Fibroblast of skin of left quadriceps (primary cell): Measurements from ENCODE around the gene RPL36AL.
A peak's percentile ranks its signal among the peaks of the same experiment; 100 is the strongest.
"Not testable (repeated sequence)": the region's sequence is repeated elsewhere in the genome, so short reads cannot be mapped to it uniquely, and the experiment has no call there.

ENCODE experiments used
- DNase-seq, 2 experiments: peaks; one replicate each; pipeline ENCODE4 v3.0.0-alpha.2; 2013; ENCODE audit warnings: low read depth in 2 of 2

Gene RPL36AL

DNA sequence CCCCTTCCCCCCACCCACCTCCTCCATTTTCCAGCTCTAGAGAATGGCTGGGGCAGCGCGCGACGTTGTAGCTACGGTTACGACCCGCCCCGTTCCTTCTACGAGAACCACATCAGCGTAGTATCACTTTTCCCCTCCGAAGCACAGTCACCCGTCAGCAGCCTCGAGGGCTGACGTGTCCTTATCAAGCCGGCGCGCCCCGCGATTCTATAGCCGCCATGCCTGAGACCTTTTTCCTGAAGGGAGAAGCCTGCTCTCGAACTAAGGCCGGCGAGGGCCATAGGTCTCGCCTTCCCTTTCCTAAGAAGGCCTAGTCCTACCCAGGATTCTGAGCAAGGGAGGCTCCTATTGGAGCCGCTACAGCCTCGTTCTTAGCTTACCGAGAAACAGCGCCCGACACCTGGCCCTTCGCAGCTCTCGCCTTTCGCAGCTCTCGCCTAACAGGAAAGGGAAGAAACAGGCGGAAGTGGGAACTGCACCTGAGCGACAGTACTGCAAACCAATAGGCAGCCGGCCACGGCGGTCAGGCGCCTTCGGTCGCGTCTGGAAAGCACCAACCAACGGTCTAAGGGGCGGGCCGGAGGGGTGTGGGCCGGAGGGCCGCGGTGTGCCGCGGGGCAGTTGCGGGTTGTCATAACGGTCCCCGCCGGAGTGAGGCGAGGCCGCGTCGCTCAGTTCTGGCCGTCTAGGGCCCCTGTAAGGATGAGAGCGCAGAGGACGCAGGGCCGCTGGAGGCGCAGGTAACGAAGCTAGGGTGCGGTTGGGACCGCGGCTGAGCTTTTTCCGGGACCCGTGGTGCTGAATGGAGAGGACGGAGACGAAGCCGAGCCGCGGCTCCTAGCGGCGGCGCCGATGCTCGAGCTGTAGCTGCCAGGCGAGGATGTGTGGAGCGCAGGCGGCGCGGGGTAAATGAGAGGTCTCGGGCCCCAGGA, at the start of gene RPL36AL, which contains the start of gene MGAT2:
Gene RPL36AL (minus strand): TSS at position 445 of the 932 bp plus-strand sequence. CDS start 1,522 bp downstream, outside the sequence.
Gene MGAT2 (plus strand): TSS at position 618 of the 932 bp plus-strand sequence. CDS start 470 bp downstream, outside the sequence.
- peak; percentile 96 to 97 for DNase-seq

DNA sequence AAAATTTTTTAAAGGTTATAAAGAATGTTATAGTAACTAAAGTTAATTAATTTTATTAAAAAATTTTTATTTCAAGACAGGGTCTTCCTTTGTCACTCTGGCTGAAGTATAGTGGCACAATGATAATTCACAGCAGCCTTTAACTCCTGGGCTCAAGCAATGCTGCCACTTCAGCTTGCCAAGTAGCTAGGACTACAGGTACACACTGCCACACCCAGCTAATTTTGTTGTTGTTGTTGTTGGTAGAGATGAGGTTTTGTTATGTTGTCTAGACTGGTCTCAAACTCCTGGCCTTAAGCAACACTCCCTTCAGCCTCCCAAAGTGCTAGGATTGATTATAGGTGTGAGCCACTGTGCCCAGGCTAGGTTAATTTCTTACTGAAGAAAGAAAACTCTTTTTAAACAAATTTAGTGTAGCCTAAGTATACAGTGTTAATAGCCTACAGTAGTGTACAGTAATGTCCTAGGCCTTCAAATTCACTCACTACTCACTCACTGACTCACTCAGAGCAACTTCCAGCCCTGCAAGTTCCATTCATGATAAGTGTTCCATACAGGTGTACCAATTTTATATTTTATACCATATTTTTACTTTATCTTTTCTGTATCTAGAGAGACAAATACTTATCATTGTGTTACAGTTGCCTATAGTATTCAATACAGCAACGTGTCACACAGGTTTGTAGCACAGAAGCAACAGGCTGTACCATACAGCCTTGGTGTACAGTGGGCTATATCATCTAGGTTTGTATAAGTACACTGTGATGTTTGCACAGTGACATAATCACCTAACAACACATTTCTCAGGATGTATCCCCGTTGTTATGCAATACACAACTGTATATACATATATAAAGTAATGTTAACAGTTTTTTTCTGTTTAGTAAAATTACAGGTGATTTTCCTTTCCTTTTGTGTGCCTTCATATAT, 39.4 kb upstream of the RPL36AL start:
- DNase-seq = no peak

DNA sequence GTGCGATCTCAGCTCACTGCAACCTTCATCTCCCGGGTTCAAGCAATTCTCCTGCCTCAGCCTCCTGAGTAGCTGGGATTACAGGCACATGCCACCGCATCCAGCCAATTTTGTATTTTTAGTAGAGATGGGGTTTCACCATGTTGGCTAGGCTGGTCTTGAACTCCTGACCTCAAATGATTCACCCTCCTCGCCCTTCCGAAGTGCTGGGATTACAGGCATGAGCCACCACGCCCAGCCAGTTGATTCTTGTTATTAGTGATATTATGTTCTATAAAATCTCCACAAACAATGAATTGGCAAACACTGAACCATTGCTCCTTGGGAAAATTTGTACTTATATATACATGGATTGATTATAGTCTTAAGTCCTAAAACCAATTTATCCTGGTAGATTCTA, 37.1 kb upstream of the RPL36AL start:
- not testable (repeated sequence) for DNase-seq

DNA sequence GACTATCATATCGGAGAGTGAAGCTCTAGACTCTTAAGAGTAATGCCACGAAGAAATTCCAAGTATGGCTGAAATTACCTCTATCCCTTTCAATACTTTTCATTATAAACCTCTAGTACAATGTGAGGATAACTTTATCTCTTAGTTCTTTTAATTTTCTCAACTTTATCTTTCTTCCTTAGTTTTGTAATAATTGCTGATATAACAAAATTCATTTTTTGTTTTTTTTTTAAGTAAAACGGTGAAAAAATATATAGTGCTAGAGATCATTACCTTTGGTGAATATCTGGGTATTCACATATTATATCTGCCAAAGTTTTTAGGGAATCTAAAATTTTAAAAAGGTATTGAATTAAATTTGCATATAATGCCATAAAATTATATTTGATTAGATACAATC, 34.1 kb upstream of the RPL36AL start:
- no peak for DNase-seq

DNA sequence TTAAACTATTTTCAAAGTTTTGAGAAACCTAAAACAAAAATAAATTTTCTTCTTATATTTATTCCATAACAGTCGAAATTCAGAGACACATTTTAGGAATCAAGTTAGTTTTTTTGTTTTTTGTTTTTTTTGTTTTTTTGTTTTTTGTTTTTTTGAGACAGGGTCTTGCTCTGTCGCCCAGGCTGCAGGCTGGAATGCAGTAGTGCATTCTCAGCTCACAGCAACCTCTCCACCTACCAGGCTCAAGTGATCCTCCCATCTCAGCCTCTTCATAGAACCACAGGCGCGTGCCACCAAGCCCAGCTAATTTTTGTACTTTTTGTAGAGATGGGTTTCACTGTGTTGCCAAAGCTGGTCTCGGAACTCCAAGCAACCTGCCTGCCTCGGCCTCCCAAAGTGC, 33.1 kb upstream of the RPL36AL start:
- no peak for DNase-seq

DNA sequence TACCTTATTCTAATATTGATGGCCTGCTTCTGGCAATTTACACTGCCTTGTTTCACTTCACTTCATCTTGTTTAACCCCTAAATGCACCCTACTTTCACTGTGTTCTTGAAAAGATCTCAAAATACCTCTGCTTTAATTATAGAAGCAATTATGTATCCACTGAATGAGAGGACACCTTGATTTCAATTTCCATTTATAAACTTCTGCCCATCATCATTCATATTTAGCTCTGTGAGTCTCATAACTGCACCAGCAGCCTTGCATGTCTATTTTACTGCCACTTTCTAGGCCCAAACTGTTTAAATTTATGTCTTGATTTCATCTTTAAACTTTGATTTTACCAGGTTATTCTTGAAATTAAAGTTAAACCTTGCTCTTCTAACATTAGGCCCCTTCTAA, 21.7 kb upstream of the RPL36AL start:
- no peak for DNase-seq

DNA sequence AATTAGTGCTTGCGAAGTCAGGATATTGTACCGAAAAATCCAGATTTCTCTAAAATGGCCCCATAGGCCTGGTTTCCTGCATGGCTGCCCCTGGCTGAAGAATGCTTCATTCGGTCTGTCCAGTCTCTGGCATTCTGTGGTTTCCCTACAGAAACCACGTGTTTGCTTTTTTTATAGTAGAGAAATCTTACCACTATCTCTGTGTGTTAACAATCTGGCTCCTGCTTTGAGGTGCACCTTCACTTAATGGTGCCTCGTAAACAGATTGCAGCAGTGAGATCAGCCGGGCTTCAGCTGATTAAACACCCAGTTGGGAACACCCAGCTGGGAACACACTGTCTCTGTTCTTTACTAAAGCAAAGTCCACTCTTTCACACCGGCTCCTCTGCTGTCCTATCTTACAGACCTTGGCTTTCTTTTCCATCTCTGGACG, 21.3 kb upstream of the RPL36AL start:
- DNase-seq = no peak

DNA sequence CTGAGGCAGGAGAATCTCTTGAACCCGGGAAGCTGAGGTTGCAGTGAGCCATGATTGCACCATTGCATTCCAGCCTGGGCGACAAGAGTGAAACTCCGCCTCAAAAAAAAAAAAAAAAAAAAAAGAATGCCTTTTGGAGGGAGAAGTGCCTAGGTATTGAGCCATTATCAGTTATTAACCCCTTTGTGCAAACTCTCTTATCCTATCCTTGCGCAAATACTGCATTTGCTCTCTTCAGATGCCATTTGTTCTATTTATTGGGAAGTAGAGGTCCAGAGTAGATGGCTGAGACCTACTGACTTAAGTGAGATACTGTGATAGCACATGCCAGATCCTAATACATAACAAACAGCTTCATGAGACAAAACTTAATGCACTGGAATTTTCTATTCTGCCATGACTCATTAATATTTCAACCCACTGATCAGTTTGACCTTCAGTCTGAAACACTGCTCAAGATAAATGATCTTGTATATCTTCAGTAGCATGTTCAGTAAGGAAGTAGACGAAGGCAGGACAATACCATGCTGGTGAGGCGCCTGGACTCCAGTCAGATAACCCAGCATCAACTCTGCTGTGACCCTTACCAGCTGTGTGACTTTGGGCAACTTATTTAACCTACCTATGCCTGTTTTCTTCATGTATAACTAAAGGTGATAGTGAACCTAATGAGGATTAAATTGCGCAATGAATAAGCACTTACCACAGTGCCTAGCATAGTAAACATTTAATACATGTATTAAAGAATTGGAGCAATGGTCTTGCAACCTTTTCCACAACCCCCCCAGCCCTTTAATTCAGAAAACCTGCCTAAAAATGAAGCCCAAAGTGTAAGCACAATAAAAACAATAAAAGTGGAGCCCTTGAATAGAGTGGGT, 20.4 kb upstream of the RPL36AL start:
- no peak for DNase-seq

DNA sequence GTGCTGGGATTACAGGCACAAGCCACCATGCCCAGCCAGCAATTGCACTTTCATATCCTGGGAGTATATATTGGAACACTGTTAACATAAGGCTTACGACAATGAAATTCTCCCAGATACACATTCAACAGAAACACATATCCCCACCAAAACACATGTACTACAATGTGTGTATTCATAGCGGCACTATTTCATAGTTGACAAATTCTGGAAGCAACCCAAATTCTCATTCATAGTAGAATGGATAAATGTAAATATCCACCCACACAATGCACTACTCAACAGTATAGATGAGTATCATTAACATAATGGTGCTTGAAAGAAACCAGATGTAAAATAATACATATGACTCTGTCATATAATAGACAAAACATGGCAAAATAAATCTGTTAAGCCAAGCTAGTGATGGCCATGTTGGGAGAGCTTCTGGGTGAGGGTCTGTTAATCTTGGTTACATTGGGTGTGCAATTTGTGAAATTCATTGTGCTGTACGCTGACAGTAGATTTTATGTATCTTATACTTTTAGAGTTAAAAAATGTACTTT, 17.2 kb upstream of the RPL36AL start:
- DNase-seq = peak in 1 of 2 experiments; percentile 14

DNA sequence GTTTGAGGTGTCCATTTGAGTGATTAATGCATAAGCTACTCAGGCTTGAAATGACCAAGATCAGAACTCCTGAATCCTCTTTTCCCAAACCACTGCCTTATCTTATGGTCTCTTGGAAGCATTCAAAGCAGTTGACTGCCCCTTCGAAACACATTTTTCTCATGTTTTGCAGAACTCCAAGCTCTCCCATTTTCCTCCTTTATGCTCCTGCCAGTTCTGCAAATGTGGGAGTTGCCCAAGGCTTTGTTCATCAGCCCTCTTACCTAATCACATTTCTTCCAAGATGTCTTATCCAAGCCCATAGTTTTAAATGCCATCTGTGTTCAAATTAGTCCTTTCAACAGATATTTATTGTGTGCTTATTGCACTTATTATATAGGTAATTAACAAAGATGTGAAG, 16.4 kb upstream of the RPL36AL start:
- DNase-seq = no peak

DNA sequence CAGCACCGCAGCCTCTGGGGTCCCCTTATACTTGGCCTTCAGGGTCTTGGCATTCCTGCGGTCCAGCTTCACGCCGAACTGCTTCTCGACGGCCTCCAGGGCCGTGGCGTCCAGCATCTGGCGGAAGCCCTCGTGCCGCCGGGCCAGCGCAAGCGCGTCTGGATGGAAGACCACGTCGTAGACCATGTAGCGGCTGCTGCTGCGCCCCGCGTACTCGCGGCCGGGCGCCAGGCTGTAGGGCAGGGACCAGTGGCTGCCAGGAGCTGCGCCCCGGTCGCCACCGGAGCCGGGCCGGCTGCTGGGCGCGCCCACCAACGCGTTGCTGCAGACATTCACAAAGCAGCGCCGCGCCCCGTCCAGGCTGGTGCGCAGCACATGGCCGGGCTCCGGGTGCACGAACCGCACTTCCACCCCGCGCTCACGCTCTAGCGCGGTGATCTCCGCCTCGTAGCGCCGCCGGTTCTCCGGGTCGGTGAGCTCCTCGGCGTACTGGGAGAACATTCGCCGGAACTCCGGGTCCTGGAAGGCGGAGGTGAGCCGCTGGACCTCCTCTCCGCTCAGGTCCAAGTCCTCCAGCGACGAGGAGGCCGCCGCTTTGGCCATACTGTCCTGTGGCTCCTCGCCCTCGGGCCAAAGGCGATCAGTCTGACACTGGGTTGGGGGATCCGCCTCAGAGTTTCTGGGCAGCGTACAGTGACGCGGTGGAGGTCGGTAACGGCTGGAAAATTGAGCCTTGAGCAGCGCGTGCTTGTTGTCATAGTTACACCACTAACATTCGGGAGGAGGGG, 14.3 kb upstream of the RPL36AL start, which contains the start of gene DNAAF2:
Gene DNAAF2 (minus strand): TSS at position 698 of the 788 bp plus-strand sequence. CDS start 95 bp downstream, at position 603.
- peak in 1 of 2 experiments; percentile 27 for DNase-seq

DNA sequence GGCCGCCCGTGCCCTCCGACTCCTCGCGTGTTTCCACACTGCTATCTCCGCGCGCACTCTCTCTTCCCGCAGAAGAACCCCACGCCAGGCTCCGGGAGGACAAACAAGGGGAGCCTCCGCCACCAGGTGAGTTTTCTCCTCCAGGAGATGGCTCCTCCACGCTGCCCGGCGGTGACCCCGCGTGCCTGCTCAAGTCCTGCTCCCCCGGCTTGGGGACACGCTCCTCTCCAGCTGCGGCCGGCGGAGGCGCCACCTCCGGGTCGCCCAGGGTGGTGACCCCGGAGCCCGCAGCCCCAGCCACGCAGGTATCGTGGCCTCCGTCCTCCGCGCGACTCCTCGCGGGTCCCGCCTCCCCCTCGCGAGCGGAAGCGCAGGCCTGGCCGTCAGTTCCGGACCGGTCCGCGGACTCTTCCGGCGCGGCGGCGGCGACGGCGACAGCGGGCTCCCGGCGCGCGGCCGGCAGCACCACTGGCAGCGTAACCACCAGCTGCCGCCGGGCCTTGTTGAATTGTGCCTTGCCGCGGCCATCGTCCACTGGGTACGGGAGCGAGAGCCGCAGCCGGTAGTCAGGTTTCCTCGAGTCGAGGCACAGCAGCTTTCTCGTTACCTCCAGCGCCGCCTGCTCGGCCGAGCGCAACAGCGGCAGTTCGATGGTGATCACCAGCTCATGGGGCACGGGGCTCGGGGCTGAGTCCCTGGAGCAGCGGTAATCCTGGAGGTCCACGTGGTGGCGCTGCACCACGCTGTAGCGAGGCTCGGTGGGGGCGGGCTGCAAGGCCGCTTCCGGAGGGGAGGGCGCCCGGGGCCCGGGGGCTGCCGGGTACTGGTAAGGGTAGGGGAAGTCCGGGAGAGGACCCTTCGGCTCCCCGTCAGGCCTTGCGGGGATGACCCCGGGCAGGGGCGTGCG, 13.5 kb upstream of the RPL36AL start:
- peak; percentile 86 to 87 for DNase-seq

DNA sequence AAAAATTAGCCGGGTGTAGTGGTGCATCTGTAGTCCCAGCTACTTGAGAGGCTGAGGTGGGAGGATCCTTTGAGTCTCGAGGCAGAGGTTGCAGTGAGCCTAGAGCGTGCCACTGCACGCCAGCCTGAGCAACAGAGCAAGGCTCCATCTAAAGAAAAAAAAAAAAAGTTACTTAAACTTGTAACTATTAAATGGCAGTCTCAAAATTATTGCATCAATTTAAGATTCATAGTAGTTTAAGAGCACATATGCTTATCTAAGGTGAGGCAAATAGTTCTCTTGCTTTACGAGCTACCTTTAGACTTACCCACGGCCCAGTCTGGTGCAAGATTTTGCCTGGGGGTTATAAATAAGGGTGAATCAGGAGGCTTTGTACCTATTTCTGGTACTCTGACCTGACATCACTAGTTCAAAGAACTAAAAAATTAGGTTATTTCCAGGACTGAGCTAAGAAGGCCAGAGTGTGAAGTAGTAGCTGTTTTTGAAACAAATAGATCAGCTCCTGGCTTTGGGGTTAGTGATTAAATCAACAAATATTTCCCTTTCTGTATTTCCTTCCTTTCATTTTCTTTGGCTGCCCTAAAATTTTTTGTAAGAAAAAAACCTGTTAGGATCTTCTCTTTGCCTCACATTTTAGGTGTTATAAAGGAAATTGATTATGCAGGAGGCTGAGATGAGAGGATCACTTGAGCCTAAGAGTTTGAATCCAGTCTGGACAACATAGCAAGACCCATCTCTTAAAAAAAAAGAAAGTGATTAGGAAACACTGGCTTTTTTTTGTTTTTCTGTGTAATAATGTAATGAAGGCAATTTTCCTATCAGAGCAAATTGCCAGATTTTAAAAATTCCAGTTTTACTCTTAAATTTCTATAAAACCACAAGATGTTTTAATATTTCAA, 3.8 kb upstream of the RPL36AL start:
- no peak for DNase-seq

DNA sequence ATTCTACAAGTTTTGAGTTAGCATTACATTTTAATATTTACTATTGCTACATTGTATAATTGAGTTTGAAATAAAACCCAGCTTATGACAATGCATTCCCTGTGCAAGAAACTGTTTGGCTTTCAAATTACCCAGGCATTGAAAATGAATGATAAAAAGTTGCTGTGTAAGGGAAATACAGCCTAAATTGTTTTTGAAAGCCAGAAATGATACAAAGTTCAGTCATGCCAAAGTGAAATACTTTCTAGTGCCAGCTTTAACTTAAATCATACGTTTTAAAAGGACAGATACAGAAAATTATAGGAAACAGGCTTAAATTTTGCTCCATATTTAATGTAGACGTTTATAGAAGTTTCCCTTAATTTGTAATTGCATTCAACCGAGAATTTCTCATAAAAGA, 3.0 kb upstream of the RPL36AL start:
- no peak for DNase-seq

DNA sequence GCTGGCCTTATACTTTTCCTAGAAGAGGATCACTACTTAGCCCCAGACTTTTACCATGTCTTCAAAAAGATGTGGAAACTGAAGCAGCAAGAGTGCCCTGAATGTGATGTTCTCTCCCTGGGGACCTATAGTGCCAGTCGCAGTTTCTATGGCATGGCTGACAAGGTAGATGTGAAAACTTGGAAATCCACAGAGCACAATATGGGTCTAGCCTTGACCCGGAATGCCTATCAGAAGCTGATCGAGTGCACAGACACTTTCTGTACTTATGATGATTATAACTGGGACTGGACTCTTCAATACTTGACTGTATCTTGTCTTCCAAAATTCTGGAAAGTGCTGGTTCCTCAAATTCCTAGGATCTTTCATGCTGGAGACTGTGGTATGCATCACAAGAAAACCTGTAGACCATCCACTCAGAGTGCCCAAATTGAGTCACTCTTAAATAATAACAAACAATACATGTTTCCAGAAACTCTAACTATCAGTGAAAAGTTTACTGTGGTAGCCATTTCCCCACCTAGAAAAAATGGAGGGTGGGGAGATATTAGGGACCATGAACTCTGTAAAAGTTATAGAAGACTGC, 1.7 kb upstream of the RPL36AL start:
- no peak for DNase-seq

DNA sequence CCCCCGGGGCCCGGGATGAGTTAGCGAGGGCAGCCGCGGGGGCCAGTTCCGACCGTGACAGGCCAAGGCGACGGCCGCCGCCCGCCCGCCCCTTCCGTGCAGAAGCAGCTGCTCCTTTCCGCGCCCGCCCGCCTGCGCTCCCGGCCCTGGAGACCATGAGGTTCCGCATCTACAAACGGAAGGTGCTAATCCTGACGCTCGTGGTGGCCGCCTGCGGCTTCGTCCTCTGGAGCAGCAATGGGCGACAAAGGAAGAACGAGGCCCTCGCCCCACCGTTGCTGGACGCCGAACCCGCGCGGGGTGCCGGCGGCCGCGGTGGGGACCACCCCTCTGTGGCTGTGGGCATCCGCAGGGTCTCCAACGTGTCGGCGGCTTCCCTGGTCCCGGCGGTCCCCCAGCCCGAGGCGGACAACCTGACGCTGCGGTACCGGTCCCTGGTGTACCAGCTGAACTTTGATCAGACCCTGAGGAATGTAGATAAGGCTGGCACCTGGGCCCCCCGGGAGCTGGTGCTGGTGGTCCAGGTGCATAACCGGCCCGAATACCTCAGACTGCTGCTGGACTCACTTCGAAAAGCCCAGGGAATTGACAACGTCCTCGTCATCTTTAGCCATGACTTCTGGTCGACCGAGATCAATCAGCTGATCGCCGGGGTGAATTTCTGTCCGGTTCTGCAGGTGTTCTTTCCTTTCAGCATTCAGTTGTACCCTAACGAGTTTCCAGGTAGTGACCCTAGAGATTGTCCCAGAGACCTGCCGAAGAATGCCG, 872 bp upstream of the RPL36AL start:
- peak in 1 of 2 experiments; percentile 21 for DNase-seq

DNA sequence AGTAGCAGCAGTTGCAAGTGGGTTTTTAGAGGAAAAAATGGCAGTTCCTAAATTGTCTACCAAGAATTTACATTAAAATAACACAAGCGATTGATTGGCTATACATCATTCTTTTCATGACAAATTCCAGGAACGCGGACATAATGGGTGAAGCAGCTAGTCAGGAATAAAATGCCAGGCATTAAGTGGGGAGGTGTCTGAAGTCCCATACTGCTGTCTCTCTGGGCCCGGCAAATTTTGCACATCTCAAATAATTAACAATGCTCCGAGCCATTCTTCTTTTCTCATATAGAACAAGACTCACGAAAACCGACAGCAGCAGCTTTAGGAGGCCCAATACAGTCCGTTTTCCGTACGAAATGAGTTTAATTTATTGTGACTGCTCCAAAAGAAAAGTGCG, 696 bp downstream of the RPL36AL start:
- no peak for DNase-seq
